Stimulated activated naive CD4-positive, alpha-beta T cell treated with Interleukin-2 at 50 U/mL for 16 hours (primary cell): ENCODE results near the gene IL12RB1.
"Not testable (repeated sequence)": the region's sequence is repeated elsewhere in the genome, so short reads cannot be mapped to it uniquely, and the experiment has no call there.

ENCODE experiments used
- DNase-seq: peaks from one replicate; lab custom pipeline; 2025; lab: John Stamatoyannopoulos, UW

The IL12RB1 gene

DNA sequence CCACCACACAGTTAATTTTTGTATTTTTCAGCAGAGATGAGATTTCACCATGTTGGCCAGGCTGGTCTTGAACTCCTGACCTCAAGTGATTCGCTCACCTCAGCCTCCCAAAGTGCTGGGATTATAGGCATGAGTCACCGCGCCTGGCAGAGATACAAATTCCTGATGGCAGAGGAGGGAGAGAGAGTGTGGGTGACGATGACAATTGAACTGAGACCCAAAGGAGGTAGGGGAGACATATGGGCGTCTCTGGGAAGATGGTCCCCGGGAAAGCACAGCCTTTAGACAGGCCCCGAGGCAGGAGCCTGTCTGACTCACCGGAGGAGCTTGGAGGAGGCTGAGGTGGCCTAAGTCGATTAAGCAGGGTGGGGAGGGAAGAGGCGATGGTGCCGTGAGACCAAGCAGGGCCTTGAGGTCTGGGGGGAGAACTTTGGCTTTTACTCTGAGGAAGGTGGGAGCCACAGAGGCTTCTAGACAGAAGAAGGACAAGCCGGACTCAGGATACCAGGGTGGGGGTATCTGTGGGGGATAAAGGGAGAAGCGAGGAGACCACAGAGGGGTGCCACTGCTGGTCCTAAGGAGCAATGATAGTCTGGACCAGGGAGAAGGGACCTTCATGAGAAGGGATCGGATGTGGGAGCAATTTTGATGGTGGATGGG is 40.5 kb downstream of the IL12RB1 start:
- peak; percentile 11 for DNase-seq

DNA sequence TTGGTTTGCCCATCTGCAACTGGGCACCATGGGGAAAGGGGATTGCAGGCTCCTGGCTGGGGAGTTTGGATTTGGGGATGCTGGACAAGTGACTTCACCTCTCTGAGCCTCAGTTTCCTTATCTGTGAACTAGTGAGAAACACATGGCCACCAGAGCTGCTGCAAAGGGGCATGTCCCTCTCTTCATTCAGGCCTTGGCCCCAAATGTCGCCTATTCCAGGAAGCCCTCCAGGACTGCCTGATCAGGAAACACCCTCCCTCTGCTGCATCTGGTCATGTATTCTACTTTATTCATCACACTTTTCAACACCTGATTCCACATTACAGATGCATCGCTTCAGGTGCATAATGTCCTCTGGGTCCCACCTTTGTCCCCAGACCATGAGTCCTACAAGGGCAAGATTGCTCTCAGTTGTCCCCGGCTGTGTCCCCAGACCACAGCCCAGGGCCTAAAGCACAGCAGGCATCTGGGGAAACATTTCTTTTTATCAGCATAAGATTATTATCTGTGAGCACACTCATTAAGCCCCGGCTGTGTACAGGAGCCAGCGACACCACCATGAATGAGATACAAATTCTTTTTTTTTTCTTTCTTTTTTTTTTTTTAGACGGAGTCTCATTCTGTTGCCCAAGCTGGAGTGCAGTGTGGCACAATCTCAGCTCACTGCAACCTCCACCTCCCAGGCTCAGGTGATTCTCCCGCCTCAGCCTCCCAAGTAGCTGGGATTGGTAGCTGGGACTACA is 41.3 kb downstream of the IL12RB1 start:
- no peak for DNase-seq

- peak; percentile 88 for DNase-seq
Observed at GRCh38 chr19:18044825-18045304, 41.9 kb downstream of the IL12RB1 start.

- no peak for DNase-seq
Observed at GRCh38 chr19:18043676-18044075, 43.1 kb downstream of the IL12RB1 start.

GRCh38 chr19:18041054-18041453 is 45.7 kb downstream of the IL12RB1 start:
- no peak for DNase-seq

DNA sequence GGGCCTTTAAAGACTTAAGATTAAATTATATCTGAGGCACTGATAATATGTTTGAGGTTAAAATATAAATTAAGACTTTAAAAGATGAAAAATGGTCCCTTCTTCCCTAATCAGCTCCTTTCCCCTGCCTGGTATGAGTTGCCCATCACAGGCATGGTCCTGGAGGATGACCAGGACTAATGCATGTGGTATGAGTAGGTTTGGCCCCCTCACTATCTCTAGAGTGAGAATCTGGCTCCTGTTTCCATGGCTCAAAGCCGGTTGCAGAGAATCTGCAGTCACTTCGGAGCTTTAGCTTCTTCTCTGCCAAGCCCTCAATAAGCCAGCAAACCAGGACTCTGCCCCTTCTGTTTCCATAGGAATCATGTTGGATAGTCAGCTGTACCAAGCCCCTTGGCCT is 54.6 kb downstream of the IL12RB1 start:
- DNase-seq, result not testable (repeated sequence)

- DNase-seq, result not testable (repeated sequence)
Observed at GRCh38 chr19:18031401-18031800, 55.3 kb downstream of the IL12RB1 start.

DNA sequence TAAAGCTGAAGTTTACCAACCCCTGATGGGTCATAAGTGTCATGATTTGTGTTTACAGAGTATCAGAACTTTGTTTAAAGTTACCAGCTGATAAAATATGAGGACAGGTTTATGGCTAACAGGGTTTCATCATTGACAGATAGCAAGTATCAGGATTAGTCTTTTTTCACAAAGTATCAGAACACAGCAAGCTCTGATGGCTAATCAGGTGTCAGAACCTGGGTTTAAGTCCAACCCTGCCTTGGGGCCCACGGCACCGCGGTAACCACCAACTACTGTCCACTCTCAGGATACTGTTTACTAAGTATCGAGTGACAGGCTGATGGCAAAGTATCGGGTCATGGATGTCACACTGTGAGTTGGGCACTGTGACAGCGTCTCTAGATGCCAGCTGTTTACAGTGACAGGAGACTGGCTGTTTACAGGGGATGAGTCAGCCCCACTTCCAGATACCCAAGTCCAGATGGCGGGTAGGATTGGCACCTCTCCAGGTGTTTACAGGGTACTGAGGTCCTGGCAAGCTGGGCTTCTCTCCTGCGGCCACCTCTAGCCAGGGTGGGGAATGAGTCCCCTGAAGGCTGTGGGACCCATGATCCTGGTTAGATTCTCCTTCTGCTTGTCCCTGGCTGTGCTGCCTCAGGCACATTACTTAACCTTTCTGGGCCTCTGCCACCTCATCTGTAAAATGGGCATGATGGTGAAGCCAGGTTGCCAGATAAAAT is 57.0 kb downstream of the IL12RB1 start:
- DNase-seq, result no peak

DNA sequence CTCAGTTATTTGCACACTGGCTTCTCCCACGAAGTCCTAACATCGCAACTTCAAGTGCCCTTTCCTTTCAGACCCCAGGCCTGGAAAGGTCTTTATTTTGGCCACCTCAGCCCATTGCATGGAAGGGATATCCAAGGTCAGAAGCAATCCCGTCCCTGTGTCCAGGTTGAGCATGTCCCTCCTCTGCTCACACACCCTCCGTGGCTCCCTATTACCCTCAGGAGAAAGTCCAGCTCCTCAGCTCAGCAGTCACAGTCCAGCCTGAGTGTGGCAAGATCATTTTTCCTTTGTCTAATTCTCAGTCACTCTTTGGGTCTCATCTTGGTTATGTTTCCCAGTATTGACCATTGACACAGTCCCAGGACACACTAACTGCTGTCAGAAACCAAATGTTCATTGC is 59.6 kb downstream of the IL12RB1 start:
- no peak for DNase-seq

DNA sequence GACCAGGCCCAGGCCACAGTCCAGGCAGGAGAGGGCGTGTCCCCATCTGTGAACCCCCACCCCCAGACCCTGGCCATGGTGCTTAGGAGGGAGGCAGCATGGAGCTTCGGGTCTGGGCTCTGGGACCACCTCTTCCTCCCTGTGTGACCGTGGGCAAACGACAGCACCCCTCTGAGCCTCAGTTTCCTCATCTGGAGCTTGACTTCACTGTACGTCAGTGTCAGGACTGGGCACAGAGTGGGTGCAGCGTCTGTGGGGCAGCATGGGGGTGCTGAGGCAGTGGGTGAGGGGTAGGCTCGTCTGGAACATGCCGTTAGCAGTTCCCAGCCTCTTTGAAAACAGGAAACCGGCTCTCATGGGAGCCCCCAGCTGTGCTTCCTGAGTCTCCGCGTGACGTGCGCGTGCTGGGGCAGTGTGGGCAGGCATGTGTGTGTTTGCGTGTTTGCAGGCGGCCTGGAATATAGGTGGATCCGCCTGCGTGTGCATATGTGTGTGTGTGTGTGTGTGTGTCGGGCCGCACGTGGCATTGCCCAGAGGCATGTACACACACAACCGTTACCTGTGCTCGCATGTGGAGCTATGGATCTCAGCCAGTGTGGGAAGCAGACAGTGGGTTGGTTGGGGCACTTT is 63.0 kb downstream of the IL12RB1 start:
- DNase-seq, result peak; percentile 53

DNA sequence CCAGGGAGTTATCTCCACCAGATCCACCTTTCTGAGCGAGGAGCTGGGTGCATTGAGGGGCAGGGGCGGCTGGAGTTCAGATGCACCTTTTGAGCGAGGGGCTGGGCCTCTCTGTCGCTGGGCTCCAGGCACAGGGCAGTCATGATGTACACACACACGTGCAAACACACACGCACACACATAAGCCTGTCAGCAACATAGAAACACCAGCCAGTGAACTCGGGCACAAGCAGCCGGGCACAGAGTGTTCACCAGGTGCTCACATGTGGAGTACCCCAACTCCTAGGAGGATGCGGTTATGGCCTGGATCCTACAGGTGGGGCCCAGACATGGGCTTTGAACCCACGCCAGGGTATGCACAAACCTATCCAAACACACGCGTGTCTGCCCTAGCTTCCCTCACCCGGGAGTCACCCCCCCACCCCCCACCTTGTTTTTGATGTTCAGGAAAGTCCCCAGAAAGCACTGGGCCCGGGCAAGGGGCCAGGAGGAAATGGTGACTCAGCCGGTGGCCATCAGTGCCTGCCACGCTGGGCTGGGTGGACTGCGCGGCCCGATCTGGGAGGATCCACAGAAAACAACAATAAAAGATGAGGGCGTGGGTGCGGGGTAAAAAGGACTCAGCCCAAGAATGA is 65.5 kb downstream of the IL12RB1 start:
- peak; percentile 65 for DNase-seq

GRCh38 chr19:18020212-18021085 is 66.3 kb downstream of the IL12RB1 start:
- no peak for DNase-seq

GRCh38 chr19:18017275-18018083 is 69.3 kb downstream of the IL12RB1 start:
- DNase-seq, result no peak

DNA sequence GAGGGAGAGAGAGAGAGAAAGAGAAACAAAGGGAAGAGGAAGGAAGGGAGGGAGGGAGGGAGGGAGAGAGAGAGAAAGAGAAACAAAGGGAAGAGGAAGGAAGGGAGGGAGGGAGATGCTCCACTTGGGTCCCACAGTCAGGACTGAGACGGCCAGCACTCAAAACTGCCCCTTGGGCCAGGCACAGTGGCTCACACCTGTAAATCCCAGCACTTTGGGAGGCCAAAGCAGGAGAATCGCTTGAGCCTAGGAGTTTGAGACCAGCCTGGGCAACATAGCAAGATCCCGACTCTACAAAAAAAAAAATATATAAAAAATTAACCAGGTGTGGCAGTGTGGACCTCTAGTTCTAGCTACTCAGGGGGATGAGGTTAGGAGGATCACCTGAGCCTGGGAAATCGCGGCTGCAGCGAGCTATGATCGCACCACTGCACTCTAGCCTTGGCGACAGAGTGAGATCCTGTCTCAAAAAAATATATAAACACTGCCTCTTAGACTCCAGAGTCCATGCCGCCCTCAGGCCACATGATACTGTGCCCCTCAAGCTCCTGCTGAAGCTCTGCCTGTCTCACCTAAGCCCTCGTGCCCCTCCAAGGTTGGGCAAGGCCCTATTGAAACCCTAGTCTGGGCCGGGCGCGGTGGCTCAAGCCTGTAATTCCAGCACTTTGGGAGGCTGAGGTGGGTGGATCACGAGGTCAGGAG is 70.4 kb downstream of the IL12RB1 start:
- DNase-seq, result no peak

- DNase-seq, result peak; percentile 43
Observed at GRCh38 chr19:18014197-18014596, 72.5 kb downstream of the IL12RB1 start.

- DNase-seq, result no peak
Observed at GRCh38 chr19:18013210-18014111, 73.3 kb downstream of the IL12RB1 start.

DNA sequence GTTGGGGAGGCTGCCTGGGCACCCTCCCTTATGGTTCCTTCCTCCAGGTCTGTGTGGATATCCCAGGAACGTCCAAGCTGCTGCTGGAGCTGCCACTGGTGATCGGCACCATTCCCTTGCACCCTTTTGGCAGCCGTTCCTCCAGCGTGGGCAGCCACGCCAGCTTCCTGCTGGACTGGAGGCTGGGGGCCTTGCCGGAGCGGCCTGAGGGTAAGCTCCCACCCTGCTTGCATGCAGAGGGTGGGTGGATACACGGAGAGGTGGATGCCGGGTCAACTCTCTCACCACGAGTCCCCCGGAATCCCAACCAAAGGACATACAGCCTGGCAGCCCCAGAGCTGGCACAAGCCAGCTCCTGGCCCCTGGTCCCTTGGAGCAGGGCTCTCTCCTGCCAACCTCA is 76.6 kb downstream of the IL12RB1 start:
- no peak for DNase-seq

- DNase-seq, result peak; percentile 35
Observed at GRCh38 chr19:18009412-18010066, 77.2 kb downstream of the IL12RB1 start.
